T47D (cell line): ENCODE measurements around the gene TPRG1L.

Source experiments
- DNase-seq, 2 experiments: peaks; one replicate each; pipeline versions ENCODE4 v3.0.0 to v3.0.0-alpha.2; 2011 to 2012; ENCODE audit warnings: low read depth in 1 of 2, low spot score in 1 of 2
- JUND ChIP-seq: IDR thresholded peaks from 2 replicates; pipeline ENCODE4 v1.6.1; 2012; ENCODE audit warnings: low read depth
- in situ Hi-C: cut with HindIII; loops from 2 replicates; pipeline ENCODE4 v1.10.0; 2016; ENCODE audit warnings: low sequenced_read_pairs, low pct_unique_long_range_greater_than_20kb

TPRG1L gene

GRCh38 chr1:3608154-3608553 lies 16.7 kb upstream of the TPRG1L start:
- no peak for DNase-seq
- in situ Hi-C loops, result no loop called here
- TF ChIP-seq JUND, result no peak

DNA sequence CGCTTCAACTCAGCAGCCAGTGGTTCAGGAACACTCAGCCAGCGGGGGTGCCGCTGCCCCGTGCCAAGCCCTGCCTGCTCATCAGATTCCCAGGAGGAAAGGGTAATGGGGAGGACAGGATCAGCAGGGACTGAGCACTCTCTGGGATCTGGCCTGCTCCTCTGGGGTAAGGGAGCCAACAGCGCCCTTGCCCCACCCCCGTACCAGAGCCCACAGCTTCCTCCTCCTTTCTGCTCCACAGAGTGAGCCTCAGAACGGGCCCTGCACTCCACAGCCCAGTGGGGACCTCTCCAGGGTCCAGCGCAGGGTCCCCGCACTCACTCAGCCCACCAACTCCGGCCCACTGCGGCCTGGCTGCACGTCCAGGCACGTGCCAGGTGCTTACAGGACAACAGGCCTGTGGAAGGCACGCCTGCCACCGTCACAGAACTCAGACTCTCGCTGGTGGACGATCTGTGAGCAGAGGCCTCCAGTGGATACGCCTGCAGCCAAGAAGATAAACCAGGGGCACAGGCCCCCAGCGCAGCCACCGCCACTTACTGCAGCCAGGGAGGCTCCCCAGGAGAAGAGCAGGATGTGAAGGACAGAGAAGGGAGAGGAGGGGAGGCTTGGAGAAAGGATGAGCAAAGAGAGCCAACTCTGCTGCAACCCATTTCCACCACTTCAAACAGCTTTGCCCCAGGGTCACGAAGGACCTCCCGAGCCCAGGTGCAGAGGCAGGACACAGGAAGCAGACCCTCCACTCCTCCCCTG lies 15.6 kb upstream of the TPRG1L start:
- TF ChIP-seq JUND, result no peak
- DNase-seq, result no peak
- in situ Hi-C loops, result no loop called here

DNA sequence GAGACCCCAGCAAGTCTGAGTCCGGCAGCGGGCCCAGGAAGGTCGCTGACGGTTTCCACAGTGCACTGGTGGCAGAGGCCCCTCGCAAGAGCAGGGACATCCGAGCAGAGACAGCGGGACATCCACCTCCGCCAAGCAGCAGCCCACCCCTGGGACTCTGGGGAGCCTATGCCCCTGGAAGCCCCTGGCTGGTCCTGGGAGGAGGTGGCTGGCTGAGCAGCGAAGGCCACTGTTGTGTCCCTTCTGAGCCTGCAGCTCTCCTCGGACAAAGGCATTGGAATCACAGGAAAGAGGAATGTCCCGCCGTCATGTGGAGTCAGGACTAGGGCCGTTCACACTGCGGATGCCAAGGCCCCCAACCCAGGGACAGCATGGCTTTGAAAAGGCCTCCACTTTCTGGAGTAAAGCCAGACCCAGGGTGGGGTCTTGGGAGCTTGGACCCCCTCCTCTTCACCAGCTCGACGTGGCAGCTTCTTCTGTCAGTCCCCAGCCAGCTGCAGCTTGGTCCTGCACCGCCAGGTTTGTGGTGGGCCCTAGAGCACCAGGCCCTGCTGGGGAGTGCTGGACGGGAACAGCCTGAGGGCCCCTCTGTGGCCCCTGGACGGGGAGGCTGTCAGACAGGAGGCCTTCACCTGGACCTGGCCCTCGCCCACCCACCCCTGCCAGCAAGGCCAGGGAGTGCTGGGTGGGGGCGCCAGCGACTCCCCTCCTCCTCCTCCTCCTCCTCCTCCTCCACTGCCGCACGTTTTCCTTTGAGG lies 14.9 kb upstream of the TPRG1L start:
- no peak for DNase-seq
- TF ChIP-seq JUND, result no peak
- in situ Hi-C loops, result no loop called here

- DNase-seq, result no peak
- TF ChIP-seq JUND, result no peak
- in situ Hi-C loops, result no loop called here
Observed at GRCh38 chr1:3610527-3611169, 14.2 kb upstream of the TPRG1L start.

GRCh38 chr1:3611170-3612019 lies 13.4 kb upstream of the TPRG1L start, which contains the start of gene MEGF6:
Gene MEGF6, minus strand, starts transcription at chr1:3611508. Its CDS starts 240 bp downstream, at chr1:3611268.
- in situ Hi-C loops, result no loop called here
- DNase-seq, result peak; percentile 69
- TF ChIP-seq JUND, result no peak

DNA sequence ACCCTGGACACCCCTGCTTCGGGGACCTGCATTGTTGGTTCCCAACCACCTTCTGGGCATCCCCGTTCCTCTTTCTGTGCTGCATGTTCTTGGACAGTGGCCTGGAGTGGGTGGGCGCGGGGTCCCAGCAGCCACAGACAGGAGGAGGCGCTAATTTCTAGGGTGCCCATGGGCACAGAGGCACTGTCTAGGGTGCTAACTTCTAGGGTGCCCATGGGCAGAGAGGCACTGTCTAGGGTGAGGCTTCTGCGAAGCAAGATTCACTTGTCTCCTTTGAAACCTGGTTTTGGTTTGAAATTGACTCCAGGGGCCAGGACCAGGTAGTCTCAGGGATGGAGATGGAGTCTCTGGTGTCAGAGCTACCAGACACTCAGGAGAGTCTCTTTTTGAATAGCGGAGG lies 12.7 kb upstream of the TPRG1L start:
- in situ Hi-C loops, result no loop called here
- DNase-seq, result no peak
- no peak for TF ChIP-seq JUND

GRCh38 chr1:3614755-3615742 lies 9.8 kb upstream of the TPRG1L start:
- no peak for DNase-seq
- in situ Hi-C loops, result no loop called here
- TF ChIP-seq JUND, result no peak

- in situ Hi-C loops, result no loop called here
- TF ChIP-seq JUND, result no peak
- DNase-seq, result no peak
Observed at GRCh38 chr1:3616861-3617260, 8.0 kb upstream of the TPRG1L start.

- DNase-seq, result no peak
- TF ChIP-seq JUND, result no peak
- in situ Hi-C loops, result no loop called here
Observed at GRCh38 chr1:3617806-3618345, 6.9 kb upstream of the TPRG1L start.

DNA sequence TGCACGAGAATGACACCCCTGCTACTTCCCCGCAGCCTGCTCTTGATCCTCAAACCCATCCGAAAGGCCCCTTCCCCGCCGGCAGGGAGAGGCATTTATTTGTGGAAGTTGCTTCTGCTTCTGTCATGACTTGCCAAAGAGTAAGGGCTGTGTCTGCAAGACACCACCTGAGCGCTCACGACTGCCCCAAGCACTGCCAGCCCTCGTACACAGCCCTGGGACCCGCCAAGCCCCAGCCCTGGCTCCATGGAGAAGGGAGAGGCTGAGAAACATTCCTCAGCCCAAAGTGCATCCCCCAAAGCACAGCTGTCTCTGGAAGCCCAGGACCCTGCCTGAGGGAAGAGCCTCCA lies 6.3 kb upstream of the TPRG1L start:
- in situ Hi-C loops, result no loop called here
- no peak for DNase-seq
- no peak for TF ChIP-seq JUND

- DNase-seq, result peak; percentile 54 to 76
- in situ Hi-C loops, result no loop called here
- no peak for TF ChIP-seq JUND
Observed at GRCh38 chr1:3618881-3619671, 5.7 kb upstream of the TPRG1L start.
